GM12878 (cell line): ENCODE data around the gene ALDH3B2. TPM values are rescaled to one million over a fixed set of nuclear protein-coding genes. Genes with fewer than 3 reads are reported as not detected.

Experiments used
- ASH2L ChIP-seq: fragments of 300-600, 200-600 bp; sonication (generic); IDR thresholded peaks from 2 replicates; pipeline ENCODE4 v1.6.1; 2017; ENCODE audit warnings: low read depth, mild to moderate bottlenecking, borderline replicate concordance
- DPF2 ChIP-seq: fragments of 450-650 bp; IDR thresholded peaks from 2 replicates; pipeline ENCODE4 v1.6.1; 2017; ENCODE audit warnings: mild to moderate bottlenecking
- E2F8 ChIP-seq: fragments of 450-650 bp; IDR thresholded peaks from 2 replicates; pipeline ENCODE4 v1.6.1; 2018; ENCODE audit warnings: mild to moderate bottlenecking, low read depth, moderate library complexity; ENCODE audit not compliant: partially characterized antibody
- E4F1 ChIP-seq: fragments of 450-650 bp; IDR thresholded peaks from 2 replicates; pipeline ENCODE4 v1.6.1; 2018; ENCODE audit warnings: borderline replicate concordance, mild to moderate bottlenecking; ENCODE audit not compliant: partially characterized antibody
- EGR1 ChIP-seq, 2 experiments: IDR thresholded peaks; 1 replicate in 1 of 2; 2 replicates in 1 of 2; pipeline ENCODE4 v1.6.1; 2011 to 2012; ENCODE audit warnings: low read depth in 2 of 2, low read length in 2 of 2, borderline replicate concordance in 1 of 2, mild to moderate bottlenecking in 1 of 2, moderate library complexity in 1 of 2
- FOXK2 ChIP-seq: fragments of 450-650 bp; IDR thresholded peaks from 2 replicates; pipeline ENCODE4 v1.6.1; 2017; ENCODE audit warnings: mild to moderate bottlenecking, moderate library complexity
- IKZF2 ChIP-seq, 2 experiments: fragments of 450-650 bp; IDR thresholded peaks; 2 replicates each; pipeline ENCODE4 v1.6.1; 2017; ENCODE audit warnings: mild to moderate bottlenecking in 2 of 2, moderate library complexity in 2 of 2
- KDM1A ChIP-seq: fragments of 200-600 bp; sonication (generic); IDR thresholded peaks from 2 replicates; pipeline ENCODE4 v1.6.1; 2016; ENCODE audit warnings: borderline replicate concordance
- MTA2 ChIP-seq: fragments of 450-650 bp; IDR thresholded peaks from 2 replicates; pipeline ENCODE4 v1.6.1; 2016; ENCODE audit warnings: low read depth, mild to moderate bottlenecking, moderate library complexity
- PKNOX1 ChIP-seq: fragments of 450-650 bp; IDR thresholded peaks from 2 replicates; pipeline ENCODE4 v1.6.1; 2016; ENCODE audit warnings: mild to moderate bottlenecking
- RFX5 ChIP-seq: IDR thresholded peaks from 2 replicates; pipeline ENCODE4 v1.6.1; 2011; ENCODE audit warnings: low read depth, low read length, improper control_type of control experiment
- SIN3A ChIP-seq: IDR thresholded peaks from 2 replicates; pipeline ENCODE4 v1.6.1; 2012; ENCODE audit warnings: low read depth, low read length, improper control_type of control experiment
- SMC3 ChIP-seq: IDR thresholded peaks from 2 replicates; pipeline ENCODE4 v1.6.1; 2011; ENCODE audit warnings: low read length, improper control_type of control experiment, borderline replicate concordance
- SPI1 ChIP-seq: IDR thresholded peaks from 2 replicates; pipeline ENCODE4 v1.6.1; 2011; ENCODE audit warnings: low read depth, mild to moderate bottlenecking, low read length, moderate library complexity, borderline replicate concordance; ENCODE audit not compliant: insufficient read depth
- TBL1XR1 ChIP-seq: IDR thresholded peaks from 2 replicates; pipeline ENCODE4 v1.6.1; 2012; ENCODE audit warnings: low read depth, low read length, improper control_type of control experiment
- polyA plus RNA-seq, 11 experiments: library from polyadenylated mRNA; depleted of rRNA in 4 of 11; unstranded in 6 of 11; stranded (reverse) in 5 of 11; fragments of >200 nt; fragmentation: Nextera tagmentation in 4 of 11; fragmentation: Illumina TruSeq in 1 of 11; extraction: Ambion mirVana in 4 of 11; extraction: Trizol in 1 of 11; gene quantifications; 1 replicate in 1 of 11; 2 replicates in 10 of 11; pipeline versions ENCODE4 v1.2.1 to v1.2.3, GENCODE V29; 2011 to 2016; ENCODE audit warnings: inconsistent platforms in 2 of 11, missing spikeins in 2 of 11, low read depth in 1 of 11
- total RNA-seq, 4 experiments: library from RNA; depleted of rRNA in 3 of 4; stranded (reverse); fragments of >200 nt in 3 of 4; fragmentation: Illumina TruSeq in 1 of 4; extraction: Trizol in 1 of 4; gene quantifications; 2 replicates each; pipeline versions ENCODE4 v1.2.1 to v1.2.3, GENCODE V29; 2013 to 2021
- TF ChIP-seq, protein P1 (sequence below): IDR thresholded peaks from 2 replicates; pipeline ENCODE4 v1.6.1; 2012; ENCODE audit warnings: low read depth, low read length, improper control_type of control experiment
- TF ChIP-seq, protein P2 (sequence below): IDR thresholded peaks from 2 replicates; pipeline ENCODE4 v1.6.1; 2012; ENCODE audit warnings: improper control_type of control experiment, low read depth, low read length; ENCODE audit not compliant: insufficient replicate concordance

The ALDH3B2 gene
- total and polyA plus RNA-seq, 10 of the 15 experiments (the other 5 are each of a cell fraction or from before 2014, with no cell fraction given), result 0.09 to 0.17 TPM; not detected in 8

GRCh38 chr11:67648140-67648795 is 26.2 kb downstream of the ALDH3B2 start (continued):
- TF ChIP-seq E2F8 (no peak), KDM1A (no peak), EGR1 (IDR thresholded peaks at IDR 0.05; ENCODE audit: borderline replicate concordance in 1 of 2, low read depth in 2 of 2, low read length in 2 of 2) (no peak), SIN3A (0 out of 2 replicates have a peak, but pooled peaks have one; percentile 13), RFX5 (no peak), PKNOX1 (no peak), E4F1 (no peak), FOXK2 (no peak), SMC3 (peak; percentile 57; the same call in 1 of the 2 replicates), DPF2 (no peak), IKZF2 (IDR thresholded peaks at IDR 0.05) (no peak), TBL1XR1 (no peak), SPI1 (no peak), ASH2L (no peak), MTA2 (no peak)
- TF ChIP-seq, protein P1, sequence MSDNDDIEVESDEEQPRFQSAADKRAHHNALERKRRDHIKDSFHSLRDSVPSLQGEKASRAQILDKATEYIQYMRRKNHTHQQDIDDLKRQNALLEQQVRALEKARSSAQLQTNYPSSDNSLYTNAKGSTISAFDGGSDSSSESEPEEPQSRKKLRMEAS, result no peak
- TF ChIP-seq, protein P2, sequence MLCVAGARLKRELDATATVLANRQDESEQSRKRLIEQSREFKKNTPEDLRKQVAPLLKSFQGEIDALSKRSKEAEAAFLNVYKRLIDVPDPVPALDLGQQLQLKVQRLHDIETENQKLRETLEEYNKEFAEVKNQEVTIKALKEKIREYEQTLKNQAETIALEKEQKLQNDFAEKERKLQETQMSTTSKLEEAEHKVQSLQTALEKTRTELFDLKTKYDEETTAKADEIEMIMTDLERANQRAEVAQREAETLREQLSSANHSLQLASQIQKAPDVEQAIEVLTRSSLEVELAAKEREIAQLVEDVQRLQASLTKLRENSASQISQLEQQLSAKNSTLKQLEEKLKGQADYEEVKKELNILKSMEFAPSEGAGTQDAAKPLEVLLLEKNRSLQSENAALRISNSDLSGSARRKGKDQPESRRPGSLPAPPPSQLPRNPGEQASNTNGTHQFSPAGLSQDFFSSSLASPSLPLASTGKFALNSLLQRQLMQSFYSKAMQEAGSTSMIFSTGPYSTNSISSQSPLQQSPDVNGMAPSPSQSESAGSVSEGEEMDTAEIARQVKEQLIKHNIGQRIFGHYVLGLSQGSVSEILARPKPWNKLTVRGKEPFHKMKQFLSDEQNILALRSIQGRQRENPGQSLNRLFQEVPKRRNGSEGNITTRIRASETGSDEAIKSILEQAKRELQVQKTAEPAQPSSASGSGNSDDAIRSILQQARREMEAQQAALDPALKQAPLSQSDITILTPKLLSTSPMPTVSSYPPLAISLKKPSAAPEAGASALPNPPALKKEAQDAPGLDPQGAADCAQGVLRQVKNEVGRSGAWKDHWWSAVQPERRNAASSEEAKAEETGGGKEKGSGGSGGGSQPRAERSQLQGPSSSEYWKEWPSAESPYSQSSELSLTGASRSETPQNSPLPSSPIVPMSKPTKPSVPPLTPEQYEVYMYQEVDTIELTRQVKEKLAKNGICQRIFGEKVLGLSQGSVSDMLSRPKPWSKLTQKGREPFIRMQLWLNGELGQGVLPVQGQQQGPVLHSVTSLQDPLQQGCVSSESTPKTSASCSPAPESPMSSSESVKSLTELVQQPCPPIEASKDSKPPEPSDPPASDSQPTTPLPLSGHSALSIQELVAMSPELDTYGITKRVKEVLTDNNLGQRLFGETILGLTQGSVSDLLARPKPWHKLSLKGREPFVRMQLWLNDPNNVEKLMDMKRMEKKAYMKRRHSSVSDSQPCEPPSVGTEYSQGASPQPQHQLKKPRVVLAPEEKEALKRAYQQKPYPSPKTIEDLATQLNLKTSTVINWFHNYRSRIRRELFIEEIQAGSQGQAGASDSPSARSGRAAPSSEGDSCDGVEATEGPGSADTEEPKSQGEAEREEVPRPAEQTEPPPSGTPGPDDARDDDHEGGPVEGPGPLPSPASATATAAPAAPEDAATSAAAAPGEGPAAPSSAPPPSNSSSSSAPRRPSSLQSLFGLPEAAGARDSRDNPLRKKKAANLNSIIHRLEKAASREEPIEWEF, result no peak
